GM21515 (cell line): Measurements from ENCODE around the gene DRD4.

Source experiments
- ATAC-seq: cut with Tn5 transposase; IDR thresholded peaks from one replicate; pipeline ENCODE4 v1.9.1; 2021; ENCODE audit not compliant: unreplicated experiment

Gene DRD4

GRCh38 chr11:620935-621814 lies 15.9 kb upstream of the DRD4 start:
- ATAC-seq: no peak

DNA sequence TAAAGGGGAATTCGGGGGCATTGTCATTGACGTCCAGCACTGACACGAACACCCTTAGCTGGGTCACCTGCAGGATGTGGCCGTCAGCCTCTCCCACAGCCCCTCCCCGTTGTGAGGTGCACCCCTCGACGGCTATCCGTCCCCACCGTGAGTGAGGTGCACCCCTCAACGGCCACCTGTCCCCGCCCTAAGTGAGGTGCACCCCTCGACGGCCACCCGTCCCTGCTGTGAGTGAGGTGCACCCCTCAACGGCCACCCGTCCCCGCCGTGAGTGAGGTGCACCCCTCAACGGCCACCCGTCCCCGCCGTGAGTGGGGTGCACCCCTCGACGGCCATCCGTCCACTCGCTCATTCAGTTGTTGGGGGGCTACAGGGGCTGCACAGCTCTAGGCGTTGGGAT lies 15.2 kb upstream of the DRD4 start:
- ATAC-seq: no peak

GRCh38 chr11:623349-623869 lies 13.7 kb upstream of the DRD4 start:
- ATAC-seq: no peak

DNA sequence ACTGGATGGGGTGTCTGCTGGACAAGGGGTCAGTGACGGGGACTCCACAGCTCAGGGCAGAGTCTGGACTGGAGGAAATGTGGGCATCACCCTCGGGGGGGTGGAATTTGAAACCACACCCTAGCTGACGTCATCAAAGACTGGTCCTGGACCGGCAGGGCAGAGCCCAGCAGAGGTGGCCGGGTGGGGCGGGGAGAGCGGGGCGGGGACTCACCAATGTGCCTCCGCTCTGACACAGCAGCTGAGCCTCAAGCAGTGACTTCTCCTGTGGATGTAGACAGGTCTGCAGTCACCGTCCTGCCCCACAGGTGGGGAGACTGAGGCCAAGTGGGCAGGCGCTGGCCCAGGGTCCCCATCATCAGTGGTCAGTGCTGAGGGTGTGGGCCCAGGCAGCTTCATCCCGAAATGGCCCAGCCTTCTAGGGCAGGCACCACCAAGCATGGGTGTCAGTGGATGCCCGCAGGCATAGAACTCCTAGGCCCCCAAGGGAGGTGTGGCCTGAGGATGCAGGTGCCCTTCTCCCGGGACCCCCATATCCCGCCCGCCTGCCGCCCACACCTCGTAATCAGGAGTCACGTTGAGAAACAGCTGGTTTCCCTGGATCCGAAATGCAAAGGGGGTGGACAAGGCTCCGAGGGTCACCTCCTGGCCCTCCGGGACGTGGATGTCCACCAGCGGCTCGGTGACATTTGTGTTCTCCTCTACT lies 12.9 kb upstream of the DRD4 start:
- ATAC-seq: no peak

- ATAC-seq: no peak
Measured at GRCh38 chr11:624705-625635, 12.1 kb upstream of the DRD4 start, which contains the start of gene CDHR5. TSS of gene CDHR5 (minus strand) at chr11:624955. CDS start at chr11:624902, 53 bp downstream.

GRCh38 chr11:625636-626268 lies 11.3 kb upstream of the DRD4 start:
- no peak for ATAC-seq

- ATAC-seq: no peak
Measured at GRCh38 chr11:626475-627307, 10.4 kb upstream of the DRD4 start, which contains the start of gene SCT. TSS of gene SCT (minus strand) at chr11:627181. CDS start at chr11:627143, 38 bp downstream.

DNA sequence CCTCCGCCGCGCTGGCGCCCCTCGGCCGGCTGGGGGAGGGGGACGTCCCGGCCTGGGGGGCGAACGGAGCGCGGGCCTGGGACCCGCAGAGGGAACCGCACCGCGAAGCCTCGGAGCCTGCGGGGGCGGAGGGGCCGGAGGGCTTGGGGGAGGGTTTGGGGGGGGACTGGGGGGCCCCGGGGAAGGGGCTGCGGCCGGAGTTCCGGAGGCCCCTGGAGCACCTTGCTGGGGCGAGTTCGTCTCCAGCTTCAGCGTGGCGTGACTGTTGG lies 9.8 kb upstream of the DRD4 start:
- no peak for ATAC-seq

DNA sequence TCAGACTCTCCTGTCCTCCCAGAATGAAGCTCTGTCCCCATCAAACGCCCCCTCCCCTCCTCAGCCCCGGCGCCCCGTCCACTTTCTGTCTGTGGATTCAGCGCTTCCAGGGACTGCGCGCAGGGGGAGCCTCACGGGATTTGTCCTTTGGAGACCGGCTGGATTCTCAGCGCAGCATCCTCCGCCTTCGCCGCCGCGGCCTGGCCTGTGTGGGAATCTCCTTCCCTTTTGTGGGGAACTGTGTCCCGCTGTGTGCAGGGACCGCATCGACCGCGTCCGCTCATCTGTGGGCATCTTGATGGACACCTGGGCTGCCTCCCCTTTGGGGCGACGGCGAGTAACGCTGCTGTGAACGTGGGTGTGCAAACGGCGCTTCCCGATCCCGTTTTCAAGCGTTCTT lies 9.0 kb upstream of the DRD4 start:
- ATAC-seq: no peak

DNA sequence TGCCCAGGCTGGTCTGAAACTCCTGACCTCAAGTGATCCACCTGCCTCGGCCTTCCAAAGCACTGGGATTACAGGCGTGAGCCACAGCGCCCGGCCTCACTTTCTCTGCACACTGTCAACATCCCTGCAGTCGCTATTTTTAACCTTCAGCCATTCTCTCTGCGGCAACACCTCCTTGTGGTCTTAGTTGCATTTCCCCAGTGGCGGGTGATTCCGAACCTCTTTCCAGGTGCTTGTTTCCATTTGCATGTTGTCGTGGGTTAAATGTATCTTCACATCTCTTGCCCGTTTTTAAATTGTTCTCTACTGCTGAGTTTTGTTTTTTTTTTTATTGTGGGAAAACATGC lies 7.9 kb upstream of the DRD4 start:
- ATAC-seq: no peak

DNA sequence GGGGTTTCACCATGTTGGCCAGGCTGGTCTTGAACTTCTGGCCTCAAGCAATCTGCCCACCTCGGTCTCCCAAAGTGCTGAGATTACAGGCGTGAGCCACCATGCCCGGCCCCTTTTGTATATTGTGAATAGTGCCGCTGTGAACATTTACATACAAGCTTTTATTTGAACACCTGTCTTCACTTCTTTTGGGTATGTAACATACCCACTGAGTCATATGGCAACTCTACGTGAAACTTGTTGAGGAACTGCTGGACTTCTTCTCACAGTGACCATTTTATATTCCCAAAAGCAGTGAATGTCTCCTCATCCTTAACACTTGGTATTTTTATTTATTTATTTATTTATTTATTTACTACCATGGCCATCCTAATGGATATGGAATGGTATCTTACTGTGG lies 6.2 kb upstream of the DRD4 start:
- no peak for ATAC-seq

- ATAC-seq: no peak
Measured at GRCh38 chr11:635945-636510, 1.0 kb upstream of the DRD4 start.

- no peak for ATAC-seq
Measured at GRCh38 chr11:637333-637592, 194 bp downstream of the DRD4 start.

- ATAC-seq: no peak
Measured at GRCh38 chr11:637593-638521, 788 bp downstream of the DRD4 start.

DNA sequence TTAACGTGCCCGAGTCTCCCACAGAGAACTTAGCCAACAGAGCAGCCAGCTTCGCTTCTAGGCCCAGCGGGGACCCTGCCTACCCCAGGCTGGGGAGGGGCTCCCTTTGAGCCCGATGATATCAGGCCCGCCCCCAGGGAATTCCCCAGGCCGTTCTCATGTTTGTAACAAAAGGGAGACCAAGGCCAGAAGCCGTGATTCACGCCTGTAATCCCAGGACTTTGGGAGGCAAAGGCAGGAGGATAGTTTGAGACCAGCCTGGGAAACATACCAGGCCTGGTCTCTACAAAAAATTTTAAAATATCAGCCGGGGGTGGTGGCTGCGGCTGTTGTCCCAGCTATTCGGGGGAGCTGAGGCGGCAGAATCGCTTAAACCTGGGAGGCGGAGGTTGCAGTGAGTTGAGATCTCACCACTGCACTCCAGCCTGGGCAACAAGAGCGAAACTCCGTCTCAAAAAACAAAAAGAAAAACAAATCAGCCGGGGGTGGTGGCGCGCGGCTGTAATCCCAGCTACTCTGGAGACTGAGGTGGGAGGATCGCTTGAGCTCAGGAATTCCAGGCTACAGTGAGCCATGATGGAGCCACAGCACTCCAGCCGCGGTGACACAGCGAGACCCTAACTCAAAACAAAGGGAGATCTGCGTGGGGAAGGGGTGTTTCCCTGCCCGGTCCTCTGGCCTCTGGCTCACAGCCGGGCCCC lies 1.7 kb downstream of the DRD4 start:
- ATAC-seq: no peak

- no peak for ATAC-seq
Measured at GRCh38 chr11:639332-639955, 2.4 kb downstream of the DRD4 start.

DNA sequence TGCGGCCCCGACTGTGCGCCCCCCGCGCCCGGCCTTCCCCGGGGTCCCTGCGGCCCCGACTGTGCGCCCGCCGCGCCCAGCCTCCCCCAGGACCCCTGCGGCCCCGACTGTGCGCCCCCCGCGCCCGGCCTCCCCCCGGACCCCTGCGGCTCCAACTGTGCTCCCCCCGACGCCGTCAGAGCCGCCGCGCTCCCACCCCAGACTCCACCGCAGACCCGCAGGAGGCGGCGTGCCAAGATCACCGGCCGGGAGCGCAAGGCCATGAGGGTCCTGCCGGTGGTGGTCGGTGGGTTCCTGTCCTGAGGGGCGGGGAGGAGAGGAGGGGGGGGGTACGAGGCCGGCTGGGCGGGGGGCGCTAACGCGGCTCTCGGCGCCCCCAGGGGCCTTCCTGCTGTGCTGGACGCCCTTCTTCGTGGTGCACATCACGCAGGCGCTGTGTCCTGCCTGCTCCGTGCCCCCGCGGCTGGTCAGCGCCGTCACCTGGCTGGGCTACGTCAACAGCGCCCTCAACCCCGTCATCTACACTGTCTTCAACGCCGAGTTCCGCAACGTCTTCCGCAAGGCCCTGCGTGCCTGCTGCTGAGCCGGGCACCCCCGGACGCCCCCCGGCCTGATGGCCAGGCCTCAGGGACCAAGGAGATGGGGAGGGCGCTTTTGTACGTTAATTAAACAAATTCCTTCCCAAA lies 3.1 kb downstream of the DRD4 start:
- ATAC-seq: no peak
